ENCODE results near the gene ANO9.

Gene ANO9, protein sequence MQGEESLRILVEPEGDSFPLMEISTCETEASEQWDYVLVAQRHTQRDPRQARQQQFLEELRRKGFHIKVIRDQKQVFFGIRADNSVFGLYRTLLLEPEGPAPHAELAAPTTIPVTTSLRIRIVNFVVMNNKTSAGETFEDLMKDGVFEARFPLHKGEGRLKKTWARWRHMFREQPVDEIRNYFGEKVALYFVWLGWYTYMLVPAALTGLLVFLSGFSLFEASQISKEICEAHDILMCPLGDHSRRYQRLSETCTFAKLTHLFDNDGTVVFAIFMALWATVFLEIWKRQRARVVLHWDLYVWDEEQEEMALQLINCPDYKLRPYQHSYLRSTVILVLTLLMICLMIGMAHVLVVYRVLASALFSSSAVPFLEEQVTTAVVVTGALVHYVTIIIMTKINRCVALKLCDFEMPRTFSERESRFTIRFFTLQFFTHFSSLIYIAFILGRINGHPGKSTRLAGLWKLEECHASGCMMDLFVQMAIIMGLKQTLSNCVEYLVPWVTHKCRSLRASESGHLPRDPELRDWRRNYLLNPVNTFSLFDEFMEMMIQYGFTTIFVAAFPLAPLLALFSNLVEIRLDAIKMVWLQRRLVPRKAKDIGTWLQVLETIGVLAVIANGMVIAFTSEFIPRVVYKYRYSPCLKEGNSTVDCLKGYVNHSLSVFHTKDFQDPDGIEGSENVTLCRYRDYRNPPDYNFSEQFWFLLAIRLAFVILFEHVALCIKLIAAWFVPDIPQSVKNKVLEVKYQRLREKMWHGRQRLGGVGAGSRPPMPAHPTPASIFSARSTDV

DNA sequence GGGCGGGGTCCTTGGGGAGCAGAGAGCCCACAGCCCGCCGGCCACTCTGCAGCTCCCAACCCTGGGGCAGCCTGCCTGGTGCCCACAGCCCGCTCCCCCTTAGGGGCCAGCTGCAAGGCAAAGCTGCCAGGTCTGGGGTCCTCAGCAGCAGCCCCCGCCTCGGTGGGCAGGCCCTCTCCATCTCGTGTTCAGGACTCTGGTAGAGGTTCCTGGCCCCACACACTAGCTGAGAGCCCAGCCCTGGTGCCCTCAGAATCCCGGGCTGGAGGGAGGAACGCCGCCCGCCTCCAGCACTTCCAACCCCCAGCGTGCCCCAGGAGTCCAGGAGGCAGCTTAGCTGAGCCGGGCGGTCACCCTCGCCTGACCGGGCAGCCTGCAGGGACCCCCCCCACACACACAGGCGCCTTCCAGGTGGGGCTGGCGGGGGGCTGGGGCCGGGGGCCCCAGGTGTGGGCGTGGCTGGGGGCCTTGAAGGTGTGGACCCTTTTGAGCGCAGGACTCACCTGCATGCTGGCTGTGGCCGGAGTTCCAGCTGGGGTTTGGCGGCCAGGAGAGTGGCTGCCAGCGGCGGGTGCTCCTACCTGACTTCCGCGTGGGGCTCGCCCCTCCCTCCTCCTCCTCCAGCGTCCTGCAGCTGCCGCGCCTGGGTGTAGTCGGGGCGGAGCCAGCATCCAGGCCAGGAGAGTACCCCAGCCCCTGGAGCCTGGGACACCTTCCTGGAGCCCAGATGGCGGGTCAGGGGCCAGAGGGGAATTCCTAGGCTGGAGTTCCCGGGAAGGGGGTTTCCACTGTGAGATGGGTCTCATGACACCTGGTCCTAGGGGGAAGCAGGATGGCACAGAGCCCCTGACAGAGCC lies at the start of gene ANO9:
Gene ANO9, minus strand, starts transcription at position 594 of the 857 bp plus-strand sequence. Its CDS starts 85 bp downstream, at position 509.
- DNase-seq (ENCODE audit: low spot score): no peak

DNA sequence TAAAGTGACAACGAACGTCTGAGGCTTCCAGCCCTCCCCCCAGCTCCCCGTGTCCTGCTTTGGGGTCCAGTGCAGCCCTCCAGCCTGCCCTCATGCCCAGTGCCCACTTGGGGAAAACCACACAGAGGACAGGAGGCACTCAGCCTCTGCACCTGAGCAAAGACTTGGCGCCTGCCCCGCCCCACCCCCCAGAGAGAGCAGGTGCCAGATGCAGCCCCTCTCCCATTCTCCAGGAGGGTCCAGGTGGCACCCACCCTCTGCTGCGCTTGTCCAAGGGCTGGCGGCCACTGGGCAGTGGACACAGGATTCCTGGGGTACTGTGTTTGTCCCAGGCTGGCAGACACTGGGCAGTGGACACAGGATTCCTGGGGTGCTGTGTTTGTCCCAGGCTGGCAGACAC lies 49.5 kb upstream of the ANO9 start:
- no peak for DNase-seq (ENCODE audit: low spot score)

DNA sequence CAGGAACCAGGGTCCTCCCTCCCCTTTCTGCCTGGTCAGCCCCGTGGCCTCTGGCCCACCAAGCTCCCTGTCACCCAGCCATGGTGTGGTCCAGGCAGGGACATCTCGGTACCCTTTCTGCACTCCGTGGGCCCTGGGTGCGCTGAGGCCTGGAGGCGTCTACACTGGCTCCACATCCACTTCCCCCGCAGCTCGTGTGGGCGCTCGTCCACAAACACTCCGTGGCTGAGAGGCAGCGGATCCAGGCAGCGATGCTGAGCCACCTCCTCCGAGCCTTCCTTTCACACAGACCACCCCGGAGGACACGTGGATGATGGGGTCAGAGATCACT lies 49.1 kb upstream of the ANO9 start:
- no peak for DNase-seq (ENCODE audit: low spot score)

DNA sequence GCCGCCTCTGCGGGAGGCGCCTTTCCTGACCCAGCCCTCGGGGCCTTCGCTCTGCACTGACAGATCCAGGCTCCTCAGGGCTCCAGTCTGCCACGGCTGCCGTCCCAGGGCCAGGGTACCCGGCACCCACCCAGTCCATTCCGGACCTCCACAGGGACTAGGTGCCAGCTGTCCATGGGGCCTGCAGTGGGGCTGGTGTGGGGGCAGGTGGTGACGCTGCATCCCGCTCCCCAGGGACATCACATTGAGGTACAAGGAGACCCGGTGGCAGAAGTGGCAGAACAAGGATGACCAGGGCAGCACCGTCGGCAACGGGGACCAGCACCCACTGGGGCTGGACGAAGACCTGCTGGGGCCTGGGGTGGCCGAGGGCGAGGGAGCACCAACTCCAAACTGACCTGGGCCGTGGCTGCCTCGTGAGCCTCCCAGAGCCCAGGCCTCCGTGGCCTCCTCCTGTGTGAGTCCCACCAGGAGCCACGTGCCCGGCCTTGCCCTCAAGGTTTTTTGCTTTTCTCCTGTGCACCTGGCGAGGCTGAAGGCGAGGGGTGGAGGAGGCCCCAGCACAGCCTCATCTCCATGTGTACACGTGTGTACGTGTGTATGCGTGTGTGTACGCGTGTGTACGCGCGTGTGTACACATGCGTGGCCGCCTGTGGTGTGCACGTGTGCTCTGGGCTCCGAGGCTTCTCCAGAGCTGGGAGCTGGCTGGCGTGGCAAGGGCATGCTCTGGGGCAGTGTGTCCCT lies 48.5 kb upstream of the ANO9 start:
- DNase-seq (ENCODE audit: low spot score): no peak

DNA sequence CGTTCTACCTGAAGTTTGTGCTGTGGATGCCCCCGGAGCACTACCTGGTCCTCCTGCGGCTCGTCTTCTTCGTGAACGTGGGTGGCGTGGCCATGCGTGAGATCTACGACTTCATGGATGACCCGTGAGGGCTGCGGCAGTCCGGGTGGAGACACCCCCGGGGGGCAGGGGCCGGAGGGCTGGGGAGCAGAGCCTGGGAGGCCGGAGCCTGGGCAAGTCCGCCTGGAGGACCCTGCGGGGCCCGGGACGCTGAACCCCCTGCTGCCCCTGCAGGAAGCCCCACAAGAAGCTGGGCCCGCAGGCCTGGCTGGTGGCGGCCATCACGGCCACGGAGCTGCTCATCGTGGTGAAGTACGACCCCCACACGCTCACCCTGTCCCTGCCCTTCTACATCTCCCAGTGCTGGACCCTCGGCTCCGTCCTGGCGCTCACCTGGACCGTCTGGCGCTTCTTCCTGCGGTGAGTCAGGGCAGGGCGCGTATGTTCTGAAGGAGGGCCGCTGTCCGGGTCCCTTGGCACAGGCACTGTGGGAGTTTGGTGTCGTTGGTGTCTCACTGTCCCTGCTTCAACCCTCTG lies 47.9 kb upstream of the ANO9 start:
- no peak for DNase-seq (ENCODE audit: low spot score)

DNA sequence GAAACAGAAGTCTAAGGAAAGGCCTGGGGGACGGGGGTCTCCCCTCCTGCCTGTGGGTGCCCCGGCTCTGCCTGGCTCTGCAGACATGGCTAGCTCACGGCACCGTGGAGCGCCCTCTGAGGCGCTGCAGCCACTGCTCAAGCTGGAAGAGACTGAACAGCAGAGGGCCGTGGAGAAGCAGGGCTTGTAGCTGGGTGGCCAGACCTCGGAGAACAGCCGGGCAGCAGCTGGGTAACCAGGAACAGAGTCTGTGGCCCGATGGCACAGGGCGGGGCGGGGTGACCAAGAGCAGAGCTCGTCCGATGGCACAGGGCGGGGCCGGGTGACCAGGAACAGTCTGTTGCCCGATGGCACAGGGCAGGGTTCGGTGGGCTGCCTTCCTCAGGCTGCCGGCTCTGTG lies 47.2 kb upstream of the ANO9 start:
- no peak for DNase-seq (ENCODE audit: low spot score)

DNA sequence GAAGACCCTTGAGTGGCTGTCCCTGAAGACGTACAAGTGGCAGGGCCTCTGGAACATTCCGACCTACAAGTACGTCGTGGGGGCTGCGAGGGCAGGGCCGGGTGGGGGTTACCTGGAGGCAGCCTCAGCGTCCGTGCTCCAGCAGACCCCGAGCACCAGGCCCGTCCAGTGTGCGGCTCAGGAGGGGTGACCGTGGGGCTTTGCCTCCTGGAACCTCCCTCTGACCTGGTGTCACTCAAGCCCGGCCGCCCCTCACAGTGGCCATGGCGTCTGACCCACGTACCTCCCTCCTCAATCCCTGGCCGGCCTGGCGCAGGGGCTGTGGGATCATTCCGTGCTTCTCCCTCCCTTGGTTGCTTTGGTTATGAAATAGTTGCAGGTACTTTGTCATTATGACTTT lies 46.8 kb upstream of the ANO9 start:
- no peak for DNase-seq (ENCODE audit: low spot score)

DNA sequence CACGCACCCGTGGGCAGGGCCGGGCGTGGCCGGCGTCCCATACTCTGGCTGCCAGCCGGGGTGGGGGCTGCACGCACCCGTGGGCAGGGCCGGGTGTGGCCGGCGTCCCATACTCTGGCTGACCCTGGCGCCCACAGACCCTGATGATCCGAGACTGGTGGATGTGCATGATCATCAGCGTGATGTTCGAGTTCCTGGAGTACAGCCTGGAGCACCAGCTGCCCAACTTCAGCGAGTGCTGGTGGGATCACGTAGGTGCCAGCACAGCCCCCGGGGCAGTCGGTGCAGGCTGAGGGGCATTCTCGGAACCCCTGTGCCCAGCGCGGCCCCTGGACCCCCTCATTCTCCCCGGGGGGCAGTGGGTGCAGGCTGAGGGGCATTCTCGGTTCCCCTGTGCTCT lies 46.3 kb upstream of the ANO9 start:
- no peak for DNase-seq (ENCODE audit: low spot score)

DNA sequence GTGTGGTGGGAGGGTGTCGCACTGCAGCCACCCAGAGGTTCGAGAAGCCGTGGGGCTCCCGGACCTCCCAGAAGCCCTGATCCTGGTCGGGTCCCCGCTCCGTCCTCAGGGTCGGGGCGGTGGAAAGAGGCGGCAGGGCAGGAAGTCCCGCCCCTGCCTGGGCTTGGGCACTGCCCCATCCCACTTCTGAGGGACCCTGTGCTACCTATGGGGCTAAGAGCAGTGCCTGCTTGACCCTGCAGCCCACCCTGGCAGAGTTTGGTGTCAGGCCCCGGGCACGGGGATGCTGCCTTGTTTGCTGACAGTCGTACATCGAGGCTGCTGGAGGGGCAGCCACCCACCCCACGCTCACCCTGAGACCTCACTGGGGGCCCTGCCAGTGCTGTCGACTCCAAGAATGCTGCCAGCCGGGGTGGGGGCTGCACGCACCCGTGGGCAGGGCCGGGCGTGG lies 45.8 kb upstream of the ANO9 start:
- no peak for DNase-seq (ENCODE audit: low spot score)

DNA sequence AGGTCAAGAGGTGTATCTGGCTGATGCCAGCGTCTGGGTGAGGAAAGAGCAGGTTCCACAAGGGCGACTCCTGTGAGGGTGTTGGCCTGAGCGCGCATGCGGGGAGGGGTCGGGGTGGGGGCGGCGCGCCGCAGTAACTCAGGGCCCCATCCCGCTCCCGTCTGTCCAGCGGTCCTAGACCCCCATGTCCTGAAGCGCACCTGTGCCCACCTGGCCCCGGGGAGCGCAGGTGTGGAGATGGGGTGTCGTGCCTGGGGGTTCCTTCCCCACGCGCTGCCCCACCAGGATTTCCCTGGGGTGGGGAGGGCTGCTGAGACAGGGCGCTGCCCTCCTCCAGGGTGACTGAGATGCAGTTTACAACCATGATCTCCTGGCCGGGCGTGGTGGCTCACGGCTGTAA lies 44.4 kb upstream of the ANO9 start:
- no peak for DNase-seq (ENCODE audit: low spot score)

DNA sequence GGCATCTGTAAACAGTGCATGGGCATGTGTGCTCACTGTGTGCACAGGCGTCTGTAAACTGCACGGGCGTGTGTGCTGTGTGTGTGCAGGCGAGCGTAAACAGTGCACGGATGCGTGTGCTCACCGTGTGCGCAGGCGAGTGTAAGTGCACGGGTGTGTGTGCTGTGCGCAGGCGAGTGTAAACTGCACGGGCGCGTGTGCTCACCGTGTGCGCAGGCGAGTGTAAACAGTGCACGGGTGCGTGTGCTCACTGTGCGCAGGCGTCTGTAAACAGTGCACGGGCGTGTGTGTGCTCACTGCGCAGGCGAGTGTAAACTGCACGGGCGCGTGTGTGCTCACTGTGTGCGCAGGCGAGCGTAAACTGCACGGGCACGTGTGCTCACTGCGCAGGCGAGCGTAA lies 42.8 kb upstream of the ANO9 start:
- DNase-seq (ENCODE audit: low spot score): no peak

DNA sequence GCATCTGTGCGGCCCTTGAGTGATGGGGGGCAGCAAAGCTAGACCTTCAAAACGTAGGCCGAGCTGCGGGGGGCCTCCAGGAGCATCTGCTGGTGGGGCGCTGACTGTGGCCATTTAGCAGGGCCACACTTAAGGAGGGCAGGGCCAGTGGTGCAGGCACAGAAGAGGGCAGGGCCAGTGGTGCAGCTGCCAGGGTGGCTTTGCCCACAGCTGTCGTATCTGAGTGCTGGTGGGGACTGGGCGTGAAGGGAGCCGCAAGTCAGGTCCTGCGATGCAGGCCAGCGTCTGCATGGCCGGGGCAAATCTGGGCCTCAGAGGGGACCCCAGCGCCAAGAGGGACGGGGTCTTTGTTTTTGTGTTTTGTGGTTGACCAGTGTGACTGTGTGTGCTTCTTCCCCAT lies 37.5 kb upstream of the ANO9 start:
- DNase-seq (ENCODE audit: low spot score): no peak

DNA sequence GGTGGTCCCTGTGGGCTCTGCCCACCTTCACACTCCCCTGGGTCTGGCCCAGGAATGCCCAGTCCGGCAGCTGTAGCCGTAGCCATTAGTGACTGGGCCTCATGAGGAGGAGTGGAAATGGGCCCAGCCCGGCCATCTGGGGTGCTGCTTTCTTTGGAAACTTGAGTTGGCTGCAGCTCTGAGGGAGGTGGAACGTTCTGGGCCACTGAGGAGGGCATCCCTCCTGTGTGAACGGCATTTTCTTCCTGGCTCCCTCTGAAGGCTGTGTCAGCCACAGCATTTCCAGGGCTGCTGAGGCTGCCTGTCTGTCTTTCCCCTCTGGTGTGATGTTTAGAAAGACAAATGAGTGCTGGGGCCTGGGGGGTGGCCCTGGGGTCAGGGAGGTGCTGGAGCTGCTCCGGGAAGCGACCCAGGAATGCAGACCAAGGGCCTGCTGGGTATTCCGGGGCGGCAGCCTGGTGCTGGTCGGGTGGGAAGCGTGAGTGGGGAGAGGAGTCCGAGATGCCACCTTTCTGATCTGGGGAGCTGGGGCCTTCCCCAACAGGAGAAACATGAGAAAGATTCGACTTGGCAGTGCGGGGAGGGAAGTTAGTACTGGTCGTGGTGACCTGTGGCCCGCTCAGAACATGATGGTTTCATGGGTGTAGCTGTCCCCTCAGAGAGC lies 35.4 kb upstream of the ANO9 start:
- no peak for DNase-seq (ENCODE audit: low spot score)

DNA sequence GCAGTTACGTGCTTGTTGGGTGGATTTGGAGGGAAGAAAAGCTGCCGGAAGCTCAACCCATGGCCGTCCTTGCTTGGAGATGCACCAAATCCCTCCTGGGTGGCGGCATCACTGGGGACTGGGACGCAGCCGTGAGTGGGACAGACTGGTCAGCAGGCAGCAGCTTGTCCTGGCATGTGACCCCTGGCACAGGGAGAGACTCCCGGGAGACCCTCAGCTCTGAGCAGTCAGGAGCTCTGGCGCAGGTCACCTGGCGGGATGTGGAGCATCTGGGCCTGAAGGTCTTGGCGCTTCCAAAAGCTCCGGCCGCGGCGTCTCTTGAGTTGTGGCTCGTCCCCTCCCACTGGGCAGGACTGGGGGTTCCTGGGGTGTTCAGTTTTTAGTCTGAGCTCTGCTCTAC lies 34.6 kb upstream of the ANO9 start:
- DNase-seq (ENCODE audit: low spot score): no peak

DNA sequence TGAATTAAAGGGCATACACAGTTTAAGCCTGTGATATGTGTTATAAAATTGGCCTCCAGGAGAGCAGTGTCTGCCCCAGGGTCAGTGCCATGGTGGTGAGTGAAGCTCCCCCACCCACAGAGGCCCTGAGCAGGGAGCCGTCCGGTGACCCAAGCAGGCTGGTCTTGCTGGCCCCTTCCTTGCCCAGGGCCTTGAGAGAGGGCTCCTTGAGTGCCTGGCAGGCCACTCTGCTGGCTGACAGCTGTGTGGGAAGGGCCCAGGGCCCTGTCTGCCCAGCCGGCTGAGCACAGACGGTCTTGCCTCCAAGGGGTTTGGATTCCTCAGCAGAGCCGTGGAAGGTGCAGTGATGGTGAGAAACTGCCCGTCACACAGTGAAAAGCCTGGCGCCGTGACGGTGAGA lies 34.1 kb upstream of the ANO9 start:
- DNase-seq (ENCODE audit: low spot score): no peak

DNA sequence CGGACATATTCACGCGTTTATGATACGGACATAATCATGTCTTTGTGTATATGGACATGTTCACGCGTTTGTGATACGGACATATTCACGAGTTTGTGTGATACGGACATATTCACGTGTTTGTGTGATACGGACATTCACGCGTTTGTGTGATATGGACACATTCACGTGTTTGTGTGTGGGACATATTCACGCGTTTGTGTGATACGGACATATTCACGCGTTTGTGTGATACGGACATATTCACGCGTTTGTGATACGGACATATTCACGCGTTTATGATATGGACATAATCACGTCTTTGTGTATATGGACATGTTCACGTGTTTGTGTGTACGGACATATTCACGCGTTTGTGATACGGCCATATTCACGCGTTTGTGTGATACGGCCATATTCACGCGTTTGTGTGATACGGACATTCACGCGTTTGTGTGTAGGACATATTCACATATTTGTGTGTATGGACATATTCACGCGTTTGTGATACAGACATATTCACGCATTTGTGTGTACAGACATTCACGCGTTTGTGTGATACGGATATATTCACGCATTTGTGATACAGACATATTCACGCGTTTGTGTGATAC lies 33.2 kb upstream of the ANO9 start:
- no peak for DNase-seq (ENCODE audit: low spot score)

DNA sequence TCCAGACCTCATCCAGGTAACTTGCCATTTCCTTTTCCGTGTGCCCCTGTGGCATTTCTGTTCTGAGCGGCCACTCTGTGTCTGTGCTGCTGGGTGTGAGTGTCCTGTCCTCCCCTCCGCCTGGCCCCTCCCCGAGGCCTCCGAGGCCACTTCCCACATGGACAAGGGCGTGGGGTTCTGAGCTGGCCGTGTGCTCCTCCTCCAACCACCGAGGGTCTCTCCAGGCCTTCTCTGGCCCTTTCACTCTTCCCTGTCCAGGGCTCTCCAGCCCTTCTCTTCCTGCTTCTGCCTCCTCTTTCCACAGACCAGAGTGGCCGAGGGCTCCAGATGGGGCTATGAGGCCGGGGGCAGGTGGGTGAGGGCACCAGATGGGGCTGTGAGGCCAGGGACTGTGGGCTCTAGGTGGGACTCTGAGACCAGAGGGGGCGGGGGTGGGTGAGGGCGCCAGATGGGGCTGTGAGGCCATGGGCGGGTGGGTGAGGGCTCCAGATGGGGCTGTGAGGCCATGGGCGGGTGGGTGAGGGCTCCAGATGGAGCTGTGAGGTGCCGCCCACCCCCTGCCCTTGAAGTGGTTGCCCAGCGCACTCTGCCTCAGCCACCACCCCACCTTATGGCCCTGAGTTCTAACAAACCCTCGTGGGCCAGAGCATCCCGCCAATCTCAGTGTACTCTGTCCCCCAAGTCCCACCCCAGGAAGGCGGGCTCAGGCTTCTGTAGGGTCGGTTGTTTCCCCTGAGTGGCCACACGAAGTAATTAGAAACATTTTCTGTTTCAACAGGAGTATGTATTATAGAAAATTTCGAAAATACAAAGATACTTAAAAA lies 32.4 kb upstream of the ANO9 start:
- DNase-seq (ENCODE audit: low spot score): no peak

DNA sequence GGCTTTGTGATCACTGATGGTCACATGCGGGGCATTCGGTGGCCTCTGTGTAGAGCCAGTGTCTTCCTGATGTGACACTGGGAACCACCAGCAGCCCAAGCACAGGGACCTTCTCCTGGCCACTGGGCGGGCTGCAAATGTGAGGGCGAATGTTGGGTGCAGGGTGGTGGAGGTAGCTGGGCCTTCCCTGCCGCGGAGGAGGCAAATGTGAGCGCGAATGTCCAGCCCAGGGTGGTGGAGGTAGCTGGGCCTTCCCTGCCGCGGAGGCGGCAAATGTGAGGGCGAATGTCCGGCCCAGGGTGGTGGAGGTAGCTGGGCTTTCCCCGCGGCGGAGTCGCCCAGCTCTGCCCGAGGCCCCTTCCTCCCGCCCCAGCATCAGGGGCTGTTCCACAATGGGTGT lies 31.6 kb upstream of the ANO9 start:
- no peak for DNase-seq (ENCODE audit: low spot score)

DNA sequence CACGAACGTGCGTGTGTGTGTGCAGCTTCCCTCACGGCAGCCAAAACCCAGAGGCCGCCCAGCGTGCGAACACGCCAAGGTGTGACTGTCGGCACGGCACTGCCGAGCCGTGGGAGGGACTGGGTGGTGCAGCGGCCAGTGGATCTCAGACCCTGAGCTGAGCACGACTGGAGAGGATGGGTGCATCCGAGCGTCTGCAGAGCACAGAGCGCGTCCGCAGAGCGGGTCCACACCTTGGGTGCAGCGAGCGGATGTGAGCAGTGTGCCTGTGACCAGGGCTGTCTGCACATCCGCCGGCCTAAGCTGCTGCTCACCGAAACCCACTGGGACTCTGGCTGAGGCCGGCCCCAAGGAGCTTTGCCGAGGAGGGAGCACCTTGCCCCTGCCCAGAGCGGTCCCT lies 31.0 kb upstream of the ANO9 start:
- no peak for DNase-seq (ENCODE audit: low spot score)

DNA sequence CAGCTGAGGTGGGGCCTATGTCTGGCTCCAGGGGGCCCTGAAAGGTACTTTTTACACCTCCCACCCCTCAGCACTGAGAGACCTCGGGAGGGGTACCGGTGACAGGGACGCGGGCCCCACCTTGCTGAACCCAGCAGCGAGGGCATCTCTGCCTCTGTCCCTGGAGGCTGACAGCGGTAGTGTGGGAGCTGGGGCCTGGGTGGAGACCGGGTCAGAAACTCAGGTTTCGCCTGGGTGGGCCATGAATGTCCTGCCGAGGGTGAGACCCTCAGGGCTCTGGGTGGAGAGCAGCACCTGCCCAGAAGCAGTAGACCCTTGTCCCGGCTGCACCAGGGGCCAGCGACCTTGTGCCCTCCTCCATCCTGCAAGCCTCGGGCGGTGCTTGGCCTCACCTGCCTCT lies 30.5 kb upstream of the ANO9 start:
- peak; percentile 37 for DNase-seq (ENCODE audit: low spot score)
